Chondrocyte (in vitro differentiated cells): Measurements from ENCODE around the gene NRROS. TPM values are rescaled to one million over a fixed set of nuclear protein-coding genes. Genes with fewer than 3 reads are reported as not detected.

ENCODE experiments used
- DNase-seq: peaks from one replicate; pipeline ENCODE4 v3.0.0; 2021; ENCODE audit warnings: mixed read lengths, low spot score
- H3K27ac Mint-ChIP-seq: one replicate; pipeline ENCODE4 v1.8.0; 2021; ENCODE audit warnings: mild to moderate bottlenecking, moderate library complexity, mixed read lengths; ENCODE audit not compliant: unreplicated experiment
- H3K27me3 Mint-ChIP-seq: 2 replicates; pipeline ENCODE4 v1.8.0; 2021; ENCODE audit warnings: low read depth, mixed read lengths
- H3K36me3 Mint-ChIP-seq: 2 replicates; pipeline ENCODE4 v1.8.0; 2021; ENCODE audit warnings: low read depth, mixed read lengths
- H3K4me1 Mint-ChIP-seq: 2 replicates; pipeline ENCODE4 v1.8.0; 2021; ENCODE audit warnings: low read depth, mild to moderate bottlenecking, mixed read lengths
- H3K4me3 Mint-ChIP-seq: one replicate; pipeline ENCODE4 v1.8.0; 2021; ENCODE audit warnings: mild to moderate bottlenecking, moderate library complexity, mixed read lengths; ENCODE audit not compliant: unreplicated experiment
- H3K9me3 Mint-ChIP-seq: 2 replicates; pipeline ENCODE4 v1.8.0; 2021; ENCODE audit warnings: low read depth, mixed read lengths
- total RNA-seq: library from RNA; stranded (reverse); gene quantifications from 3 replicates; pipeline ENCODE4 v1.2.1, GENCODE V29; 2021
- TF ChIP-seq, protein P1 (sequence below): fragments of 200-600 bp; sonication (generic); IDR thresholded peaks from 2 replicates; pipeline ENCODE4 v1.5.0; 2021; ENCODE audit warnings: antibody characterized with exemption, mild to moderate bottlenecking, moderate library complexity

The NRROS gene
- total RNA-seq, 1 donor from 2014 or later, result 0.50 TPM

DNA sequence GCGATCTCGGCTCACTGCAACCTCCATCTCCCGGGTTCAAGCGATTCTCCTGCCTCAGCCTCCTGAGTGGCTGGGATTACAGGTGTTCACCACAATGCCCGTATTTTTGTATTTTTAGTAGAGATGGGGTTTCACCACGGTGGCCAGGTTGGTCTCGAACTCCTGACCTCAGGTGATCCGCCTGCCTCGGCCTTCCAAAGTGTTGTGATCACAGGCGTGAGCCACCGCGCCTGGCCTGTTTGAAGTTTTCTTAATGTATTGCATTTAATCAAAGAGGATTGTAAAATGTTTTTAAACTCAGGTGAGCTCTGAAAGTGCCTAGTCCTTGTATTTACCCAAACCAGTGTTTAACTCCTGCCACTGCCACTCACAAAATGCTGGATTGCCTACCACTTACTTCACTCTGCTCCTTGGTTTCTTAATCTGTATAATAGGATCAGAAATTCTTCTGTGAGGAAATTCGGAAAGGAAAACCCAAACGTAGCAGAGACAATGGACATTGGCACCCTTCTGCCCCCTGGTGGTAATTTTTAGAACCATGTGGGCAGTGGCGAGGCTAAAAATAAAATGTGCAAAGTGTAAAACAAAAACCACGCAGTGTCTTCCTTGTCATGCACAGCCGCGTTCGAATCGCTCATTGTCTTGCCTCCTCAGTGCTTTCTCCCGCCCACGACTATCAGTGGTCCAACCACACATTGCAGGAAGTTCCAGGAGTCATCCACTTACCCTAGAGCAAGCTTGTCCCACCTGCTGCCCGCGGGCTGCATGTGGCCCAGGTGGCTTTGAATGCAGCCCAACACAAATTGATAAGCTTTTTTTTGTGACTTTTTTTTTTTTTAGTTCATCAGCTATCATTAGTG, 45.3 kb downstream of the NRROS start:
- DNase-seq, result no peak
- Mint-ChIP-seq H3K9me3 (peaks cover 3% of the 10 kb centered on the region), H3K36me3 (no peaks in the 10 kb centered on the region), H3K27ac (no peak overlapping the region), H3K4me1 (peaks cover 15% of the 10 kb centered on the region), H3K27me3 (peaks cover 22% of the 10 kb centered on the region), H3K4me3 (no peak overlapping the region)
- TF ChIP-seq, protein P1, sequence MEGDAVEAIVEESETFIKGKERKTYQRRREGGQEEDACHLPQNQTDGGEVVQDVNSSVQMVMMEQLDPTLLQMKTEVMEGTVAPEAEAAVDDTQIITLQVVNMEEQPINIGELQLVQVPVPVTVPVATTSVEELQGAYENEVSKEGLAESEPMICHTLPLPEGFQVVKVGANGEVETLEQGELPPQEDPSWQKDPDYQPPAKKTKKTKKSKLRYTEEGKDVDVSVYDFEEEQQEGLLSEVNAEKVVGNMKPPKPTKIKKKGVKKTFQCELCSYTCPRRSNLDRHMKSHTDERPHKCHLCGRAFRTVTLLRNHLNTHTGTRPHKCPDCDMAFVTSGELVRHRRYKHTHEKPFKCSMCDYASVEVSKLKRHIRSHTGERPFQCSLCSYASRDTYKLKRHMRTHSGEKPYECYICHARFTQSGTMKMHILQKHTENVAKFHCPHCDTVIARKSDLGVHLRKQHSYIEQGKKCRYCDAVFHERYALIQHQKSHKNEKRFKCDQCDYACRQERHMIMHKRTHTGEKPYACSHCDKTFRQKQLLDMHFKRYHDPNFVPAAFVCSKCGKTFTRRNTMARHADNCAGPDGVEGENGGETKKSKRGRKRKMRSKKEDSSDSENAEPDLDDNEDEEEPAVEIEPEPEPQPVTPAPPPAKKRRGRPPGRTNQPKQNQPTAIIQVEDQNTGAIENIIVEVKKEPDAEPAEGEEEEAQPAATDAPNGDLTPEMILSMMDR, result peak; percentile 93

DNA sequence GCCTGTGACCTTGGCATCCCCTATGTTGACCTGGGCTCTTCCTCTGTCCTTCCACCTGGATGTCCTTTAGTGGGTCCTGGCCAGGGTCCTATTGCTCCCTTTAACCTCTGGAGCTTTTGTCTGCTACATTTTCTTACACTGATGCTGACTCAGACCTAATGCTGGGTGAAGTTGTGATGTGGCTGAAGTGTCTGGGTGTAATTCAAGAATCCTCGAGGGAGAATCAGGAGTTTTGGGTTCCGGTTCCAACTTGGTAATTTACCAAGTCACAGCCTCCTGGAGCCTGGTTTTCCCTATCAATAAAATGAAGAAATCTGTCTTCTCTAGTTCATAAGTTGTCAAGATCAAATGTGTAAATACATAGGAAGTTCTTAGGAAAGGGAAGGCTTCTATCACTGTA, 46.9 kb downstream of the NRROS start:
- H3K36me3 Mint-ChIP-seq, result no peaks in the 10 kb centered on the region
- H3K4me3 Mint-ChIP-seq, result no peak overlapping the region
- H3K4me1 Mint-ChIP-seq, result peaks cover 15% of the 10 kb centered on the region
- H3K9me3 Mint-ChIP-seq, result peaks cover 3% of the 10 kb centered on the region
- H3K27ac Mint-ChIP-seq, result no peak overlapping the region
- DNase-seq, result no peak
- peaks cover 11% of the 10 kb centered on the region for H3K27me3 Mint-ChIP-seq
- TF ChIP-seq, protein P1, result no peak

DNA sequence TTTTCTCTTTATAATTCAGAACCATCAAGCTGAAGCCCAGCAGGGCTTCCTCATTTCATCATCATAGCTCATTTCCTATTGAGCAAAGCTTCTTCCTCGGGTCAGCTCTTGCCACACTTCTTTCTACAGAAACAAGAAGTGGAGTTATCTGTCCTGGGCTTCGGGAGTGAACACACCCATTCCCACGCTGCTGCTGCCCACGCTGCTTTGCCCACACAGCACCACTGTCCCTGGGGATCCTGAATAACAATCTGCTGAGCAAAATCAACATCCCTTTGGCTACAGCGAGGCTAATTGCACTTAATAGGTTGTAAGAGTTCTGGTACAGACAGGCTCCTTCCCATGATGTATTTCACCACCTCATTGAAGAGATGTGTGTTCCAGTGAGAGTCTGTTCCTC, 48.9 kb downstream of the NRROS start:
- peak overlapping the region; percentile 86 for H3K27ac Mint-ChIP-seq
- DNase-seq, result no peak
- H3K4me1 Mint-ChIP-seq, result peaks cover 15% of the 10 kb centered on the region
- no peaks in the 10 kb centered on the region for H3K36me3 Mint-ChIP-seq
- TF ChIP-seq, protein P1, result no peak
- peak overlapping the region; percentile 30 for H3K4me3 Mint-ChIP-seq
- H3K9me3 Mint-ChIP-seq, result no peaks in the 10 kb centered on the region
- H3K27me3 Mint-ChIP-seq, result peaks cover 7% of the 10 kb centered on the region

DNA sequence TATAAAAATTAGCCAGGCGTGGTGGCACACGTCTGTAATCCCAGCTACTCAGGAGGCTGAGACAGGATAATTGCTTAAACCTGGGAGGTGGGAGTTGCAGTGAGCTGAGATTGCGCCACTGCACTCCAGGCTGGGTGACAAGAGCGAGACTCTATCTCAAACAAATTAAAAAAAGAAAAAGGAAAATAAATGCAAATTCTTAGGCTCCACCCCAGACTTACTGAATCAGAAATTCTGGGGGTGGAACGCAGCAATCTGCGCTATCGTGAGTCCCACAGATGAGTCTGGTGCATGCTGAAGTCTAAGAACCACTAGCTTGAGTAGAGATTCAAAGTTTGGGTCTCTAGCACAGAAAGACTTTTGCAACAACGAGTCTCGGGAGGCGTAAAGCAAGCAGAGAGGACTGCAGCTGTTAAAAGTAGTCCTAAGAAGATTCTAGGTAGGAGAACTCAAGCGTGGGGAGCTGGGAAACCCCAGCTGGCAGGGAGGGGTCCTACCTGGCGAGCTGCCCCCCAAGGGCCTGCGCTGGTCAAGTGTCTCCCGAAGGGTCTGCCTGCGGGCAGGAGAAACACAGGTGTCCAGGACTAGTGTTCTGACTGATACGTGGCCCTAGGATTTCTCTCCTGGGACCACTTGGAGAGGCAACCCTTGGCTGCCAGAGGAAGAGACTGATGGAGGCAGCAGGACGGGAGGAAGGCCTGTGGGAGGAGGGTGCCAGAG, 50.6 kb downstream of the NRROS start:
- H3K27me3 Mint-ChIP-seq, result peaks cover 7% of the 10 kb centered on the region
- DNase-seq, result no peak
- no peak overlapping the region for H3K4me3 Mint-ChIP-seq
- H3K27ac Mint-ChIP-seq, result no peak overlapping the region
- TF ChIP-seq, protein P1, result no peak
- H3K9me3 Mint-ChIP-seq, result no peaks in the 10 kb centered on the region
- H3K4me1 Mint-ChIP-seq, result peaks cover 10% of the 10 kb centered on the region
- H3K36me3 Mint-ChIP-seq, result no peaks in the 10 kb centered on the region

DNA sequence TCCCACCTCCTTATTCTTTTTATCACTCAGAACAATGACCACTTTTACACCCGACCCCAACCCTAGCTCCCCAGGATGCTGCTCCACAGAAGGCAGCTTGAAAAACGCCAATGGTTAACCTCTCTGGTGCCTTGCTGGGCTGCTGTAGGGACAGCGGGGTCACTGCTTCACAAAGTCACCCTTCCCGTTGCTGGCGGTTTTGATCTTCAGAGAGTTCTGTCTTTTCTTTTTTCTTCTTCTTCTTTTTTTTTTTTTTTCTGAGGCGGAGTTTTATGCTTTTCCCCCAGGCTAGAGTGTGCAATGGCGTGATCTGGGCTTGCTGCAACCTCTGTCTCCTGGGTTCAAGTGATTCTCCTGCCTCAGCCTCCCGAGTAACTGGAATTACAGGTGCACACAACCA, 51.9 kb downstream of the NRROS start:
- no peak for DNase-seq
- no peak overlapping the region for H3K4me3 Mint-ChIP-seq
- H3K27me3 Mint-ChIP-seq, result peaks cover 7% of the 10 kb centered on the region
- no peaks in the 10 kb centered on the region for H3K36me3 Mint-ChIP-seq
- peaks cover 9% of the 10 kb centered on the region for H3K4me1 Mint-ChIP-seq
- TF ChIP-seq, protein P1, result no peak
- no peaks in the 10 kb centered on the region for H3K9me3 Mint-ChIP-seq
- H3K27ac Mint-ChIP-seq, result no peak overlapping the region
